Hepatocyte (in vitro differentiated cells): ENCODE measurements around the gene ARHGEF4. TPM values are rescaled to one million over a fixed set of nuclear protein-coding genes. Genes with fewer than 3 reads are reported as not detected.

Experiments
- DNase-seq: peaks from one replicate; pipeline ENCODE4 v3.0.0-alpha.2; 2016; ENCODE audit warnings: low spot score
- H2AFZ ChIP-seq: fragments of 200-600 bp; sonication (generic); 2 replicates; pipeline ENCODE4 v1.6.0; 2016; ENCODE audit warnings: antibody characterized with exemption, mild to moderate bottlenecking
- H3K27ac ChIP-seq: fragments of 200-600 bp; sonication (generic); 2 replicates; pipeline ENCODE4 v1.5.1; 2016; ENCODE audit warnings: mild to moderate bottlenecking
- H3K27me3 ChIP-seq: fragments of 200-600 bp; sonication (generic); 2 replicates; pipeline ENCODE4 v1.6.1; 2016
- H3K36me3 ChIP-seq: fragments of 200-600 bp; sonication (generic); replicated peaks from 2 replicates; pipeline ENCODE4 v1.5.1; 2016; ENCODE audit warnings: low read depth; ENCODE audit not compliant: insufficient read depth
- H3K4me1 ChIP-seq: fragments of 200-600 bp; sonication (generic); 2 replicates; pipeline ENCODE4 v1.5.1; 2016; ENCODE audit warnings: mild to moderate bottlenecking, moderate library complexity; ENCODE audit not compliant: insufficient read depth
- H3K4me2 ChIP-seq: fragments of 200-600 bp; sonication (generic); 2 replicates; pipeline ENCODE4 v1.6.0; 2016
- H3K4me3 ChIP-seq: fragments of 200-600 bp; sonication (generic); 2 replicates; pipeline ENCODE4 v1.5.1; 2016; ENCODE audit warnings: mild to moderate bottlenecking
- H3K79me2 ChIP-seq: fragments of 200-600 bp; sonication (generic); 2 replicates; pipeline ENCODE4 v1.6.0; 2017; ENCODE audit warnings: mild to moderate bottlenecking
- H3K9me2 ChIP-seq: fragments of 200-600 bp; sonication (generic); replicated peaks from 2 replicates; pipeline ENCODE4 v1.6.0; 2017; ENCODE audit warnings: mild to moderate bottlenecking; ENCODE audit not compliant: insufficient read depth
- H3K9me3 ChIP-seq: fragments of 200-600 bp; sonication (generic); 2 replicates; pipeline ENCODE4 v1.5.1; 2016; ENCODE audit warnings: low read depth, mild to moderate bottlenecking
- H4K20me1 ChIP-seq: fragments of 200-600 bp; sonication (generic); 2 replicates; pipeline ENCODE4 v1.6.0; 2016; ENCODE audit warnings: mild to moderate bottlenecking; ENCODE audit not compliant: insufficient read depth, poor library complexity, severe bottlenecking
- CTCF ChIP-seq: fragments of 200-600 bp; sonication (generic); IDR thresholded peaks from 2 replicates; pipeline ENCODE4 v1.5.1; 2016; ENCODE audit warnings: antibody characterized with exemption, mild to moderate bottlenecking; ENCODE audit not compliant: poor library complexity
- EZH2 ChIP-seq: fragments of 200-600 bp; sonication (generic); IDR thresholded peaks from 2 replicates; pipeline ENCODE4 v1.6.1; 2016; ENCODE audit warnings: antibody characterized with exemption, mild to moderate bottlenecking, borderline replicate concordance
- EZH2phosphoT487 ChIP-seq: fragments of 200-600 bp; sonication (generic); IDR thresholded peaks from one replicate; pipeline ENCODE4 v1.6.1; 2018; ENCODE audit warnings: antibody characterized with exemption, mild to moderate bottlenecking, low read depth, moderate library complexity; ENCODE audit not compliant: unreplicated experiment, severe bottlenecking
- WGBS: methylation state at CpG from one replicate; pipeline ENCODE4 v1.1.6; 2016; ENCODE audit warnings: low lambda C conversion rate; ENCODE audit errors: missing lambda C conversion rate; 5-methylcytosine and 5-hydroxymethylcytosine counted together
- polyA plus RNA-seq: library from polyadenylated mRNA; unstranded; fragments of >200 nt; fragmentation: Nextera tagmentation; extraction: Ambion mirVana; gene quantifications from 2 replicates; pipeline ENCODE4 v1.2.1, GENCODE V29; 2016
- total RNA-seq: library from RNA; depleted of rRNA; stranded (reverse); fragments of >200 nt; gene quantifications from 2 replicates; pipeline ENCODE4 v1.2.3, GENCODE V29; 2014

ARHGEF4 gene
- total and polyA plus RNA-seq, 2 experiments from 2014 or later: 11.2 to 15.8 TPM

GRCh38 chr2:130829015-130829414, 7.7 kb upstream of the ARHGEF4 start:
- H4K20me1 ChIP-seq: no peaks in the 10 kb centered on the region
- peak; percentile 43 for DNase-seq
- TF ChIP-seq CTCF (no peak), EZH2 (no peak), EZH2phosphoT487 (no peak)
- no peaks in the 10 kb centered on the region for H3K79me2 ChIP-seq
- H3K4me2 ChIP-seq: no peak overlapping the region
- H3K27me3 ChIP-seq: no peaks in the 10 kb centered on the region
- H2AFZ ChIP-seq: no peak overlapping the region
- H3K27ac ChIP-seq: no peak overlapping the region
- 68% methylated on average over 10 of the region's 10 CpGs for WGBS
- H3K9me3 ChIP-seq: no peaks in the 10 kb centered on the region
- peaks cover 1% of the 10 kb centered on the region for H3K4me1 ChIP-seq
- no peaks in the 10 kb centered on the region for H3K9me2 ChIP-seq
- no peak overlapping the region for H3K4me3 ChIP-seq
- no peaks in the 10 kb centered on the region for H3K36me3 ChIP-seq

- WGBS: 83% methylated on average over 2 of the region's 2 CpGs
- no peak overlapping the region for H3K27ac ChIP-seq
Measured at GRCh38 chr2:130830538-130830937, 6.2 kb upstream of the ARHGEF4 start.

GRCh38 chr2:130831356-130831755, 5.4 kb upstream of the ARHGEF4 start:
- 94% methylated on average over 6 of the region's 6 CpGs for WGBS
- no peaks in the 10 kb centered on the region for H3K27me3 ChIP-seq
- no peaks in the 10 kb centered on the region for H3K9me3 ChIP-seq
- H3K27ac ChIP-seq: no peak overlapping the region
- H3K4me2 ChIP-seq: no peak overlapping the region
- H2AFZ ChIP-seq: no peak overlapping the region
- no peak overlapping the region for H3K4me3 ChIP-seq
- no peaks in the 10 kb centered on the region for H3K36me3 ChIP-seq
- DNase-seq: no peak
- TF ChIP-seq EZH2 (no peak), CTCF (no peak), EZH2phosphoT487 (no peak)
- no peaks in the 10 kb centered on the region for H3K9me2 ChIP-seq
- H4K20me1 ChIP-seq: no peaks in the 10 kb centered on the region
- H3K4me1 ChIP-seq: peaks cover 6% of the 10 kb centered on the region
- no peaks in the 10 kb centered on the region for H3K79me2 ChIP-seq

More at GRCh38 chr2:130830538-130830937, 6.2 kb upstream of the ARHGEF4 start:
- no peaks in the 10 kb centered on the region for H4K20me1 ChIP-seq
- no peak overlapping the region for H3K4me3 ChIP-seq
- DNase-seq: no peak
- no peaks in the 10 kb centered on the region for H3K27me3 ChIP-seq
- no peaks in the 10 kb centered on the region for H3K36me3 ChIP-seq
- H3K79me2 ChIP-seq: no peaks in the 10 kb centered on the region
- H3K4me1 ChIP-seq: peaks cover 6% of the 10 kb centered on the region
- H3K9me2 ChIP-seq: no peaks in the 10 kb centered on the region
- H3K9me3 ChIP-seq: no peaks in the 10 kb centered on the region
- no peak overlapping the region for H3K4me2 ChIP-seq
- TF ChIP-seq CTCF (no peak), EZH2phosphoT487 (no peak), EZH2 (no peak)
- no peak overlapping the region for H2AFZ ChIP-seq
